Kidney epithelial cell (primary cell): Measurements from ENCODE around the gene CCDC138. TPM values are rescaled to one million over a fixed set of nuclear protein-coding genes. Genes with fewer than 3 reads are reported as not detected.

Source experiments
- DNase-seq: peaks from one replicate; pipeline ENCODE4 v3.0.0-alpha.2; 2010; ENCODE audit warnings: low read depth
- H3K27me3 ChIP-seq: 2 replicates; pipeline ENCODE4 v1.6.0; 2011; ENCODE audit warnings: low read length; ENCODE audit not compliant: control insufficient read depth, insufficient read depth
- H3K36me3 ChIP-seq: 2 replicates; pipeline ENCODE4 v1.5.1; 2011; ENCODE audit warnings: low read length; ENCODE audit not compliant: control insufficient read depth, insufficient read depth
- H3K4me3 ChIP-seq: 2 replicates; pipeline ENCODE4 v1.5.1; 2011; ENCODE audit warnings: low read depth, mild to moderate bottlenecking, control low read depth, low read length
- total RNA-seq: library from RNA; depleted of rRNA; stranded (reverse); fragments of >200 nt; gene quantifications from 2 replicates; pipeline ENCODE4 v1.2.3, GENCODE V29; 2015
- TF ChIP-seq, protein P1 (sequence below): IDR thresholded peaks from 2 replicates; pipeline ENCODE4 v1.5.1; 2011; ENCODE audit warnings: mild to moderate bottlenecking, moderate library complexity, low read length, control low read depth, inconsistent platforms; ENCODE audit not compliant: insufficient read depth, poor library complexity, severe bottlenecking

CCDC138 gene
- total RNA-seq, 1 donor from 2014 or later = 3.7 TPM

DNA sequence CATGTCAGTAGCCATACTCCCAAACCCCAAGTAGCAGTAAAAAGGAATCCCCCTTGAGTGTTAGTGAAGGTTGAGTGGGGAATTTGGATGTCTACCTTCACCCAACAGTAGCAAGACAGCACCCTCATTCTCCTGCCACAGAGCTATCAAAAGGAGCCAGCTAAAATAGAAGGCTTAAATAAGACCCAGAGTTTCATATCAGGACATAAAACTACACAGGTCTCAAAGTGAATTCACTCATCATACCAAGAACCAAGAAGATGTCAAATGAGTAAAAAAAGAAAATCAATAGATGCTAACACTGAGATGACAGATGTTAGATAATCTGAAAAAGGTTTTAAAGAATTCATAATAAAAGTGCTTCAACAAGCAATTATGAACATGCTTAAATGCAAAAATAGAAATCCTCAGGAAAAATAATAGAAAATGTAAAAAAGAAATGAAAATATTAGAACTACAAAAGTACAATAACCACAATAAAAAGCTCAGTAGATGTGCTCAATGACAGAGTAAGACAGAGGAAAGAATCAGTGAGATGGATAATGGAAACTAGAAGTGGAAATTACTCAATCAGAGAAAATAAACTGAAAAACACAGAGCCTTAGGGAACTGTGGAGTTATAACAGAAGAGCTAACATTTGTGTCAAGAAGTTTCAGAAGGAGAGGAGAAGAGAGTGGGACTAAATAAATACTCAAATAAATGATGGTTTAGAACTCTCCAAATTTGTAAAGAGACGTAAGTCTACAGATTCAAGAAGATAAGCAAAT, 111.9 kb downstream of the CCDC138 start:
- no peaks in the 10 kb centered on the region for H3K36me3 ChIP-seq
- no peak overlapping the region for H3K4me3 ChIP-seq
- H3K27me3 ChIP-seq = no peaks in the 10 kb centered on the region
- TF ChIP-seq, protein P1, sequence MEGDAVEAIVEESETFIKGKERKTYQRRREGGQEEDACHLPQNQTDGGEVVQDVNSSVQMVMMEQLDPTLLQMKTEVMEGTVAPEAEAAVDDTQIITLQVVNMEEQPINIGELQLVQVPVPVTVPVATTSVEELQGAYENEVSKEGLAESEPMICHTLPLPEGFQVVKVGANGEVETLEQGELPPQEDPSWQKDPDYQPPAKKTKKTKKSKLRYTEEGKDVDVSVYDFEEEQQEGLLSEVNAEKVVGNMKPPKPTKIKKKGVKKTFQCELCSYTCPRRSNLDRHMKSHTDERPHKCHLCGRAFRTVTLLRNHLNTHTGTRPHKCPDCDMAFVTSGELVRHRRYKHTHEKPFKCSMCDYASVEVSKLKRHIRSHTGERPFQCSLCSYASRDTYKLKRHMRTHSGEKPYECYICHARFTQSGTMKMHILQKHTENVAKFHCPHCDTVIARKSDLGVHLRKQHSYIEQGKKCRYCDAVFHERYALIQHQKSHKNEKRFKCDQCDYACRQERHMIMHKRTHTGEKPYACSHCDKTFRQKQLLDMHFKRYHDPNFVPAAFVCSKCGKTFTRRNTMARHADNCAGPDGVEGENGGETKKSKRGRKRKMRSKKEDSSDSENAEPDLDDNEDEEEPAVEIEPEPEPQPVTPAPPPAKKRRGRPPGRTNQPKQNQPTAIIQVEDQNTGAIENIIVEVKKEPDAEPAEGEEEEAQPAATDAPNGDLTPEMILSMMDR = no peak
- DNase-seq = no peak

DNA sequence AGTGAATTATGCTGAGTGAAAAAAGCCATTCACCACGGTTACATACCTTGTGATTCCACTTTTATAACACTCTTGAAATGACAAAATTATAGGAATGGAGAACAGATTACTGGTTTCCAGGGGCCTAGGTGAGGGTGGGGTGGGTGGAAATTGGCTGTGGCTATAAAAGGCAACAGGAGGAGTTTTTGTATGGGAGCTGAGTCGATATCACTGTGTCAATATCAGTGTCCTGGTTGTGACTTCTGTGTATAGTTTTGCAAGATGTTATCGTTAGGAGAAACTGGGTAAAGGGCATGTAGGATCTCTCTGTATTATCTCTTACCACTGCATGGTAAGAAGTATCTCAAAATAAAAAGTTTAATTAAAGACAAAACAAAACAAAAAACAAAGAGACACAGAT, 118.1 kb downstream of the CCDC138 start:
- TF ChIP-seq, protein P1 = no peak
- Histone ChIP-seq H3K27me3 (no peaks in the 10 kb centered on the region), H3K36me3 (no peaks in the 10 kb centered on the region), H3K4me3 (no peak overlapping the region)
- DNase-seq = no peak

DNA sequence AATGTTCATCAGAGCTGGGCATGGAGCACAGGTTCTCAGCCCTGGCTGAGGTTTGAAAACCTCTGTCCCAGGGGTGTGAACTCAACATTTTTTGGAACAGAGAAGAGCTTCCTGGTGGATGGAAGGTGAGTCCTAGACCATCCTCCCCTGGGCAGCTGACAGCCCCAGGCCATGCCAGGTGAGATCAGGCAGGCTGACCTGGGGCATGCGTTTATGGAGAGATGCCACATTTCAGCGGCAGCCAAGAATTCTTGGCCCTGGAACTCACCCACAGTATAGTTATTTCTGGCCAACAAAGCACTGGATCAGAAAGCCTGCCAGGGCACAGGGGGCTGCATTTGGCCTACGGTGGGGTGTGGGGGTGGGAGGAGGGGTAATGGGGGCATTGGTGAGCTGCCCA, 118.6 kb downstream of the CCDC138 start:
- no peak for DNase-seq
- no peaks in the 10 kb centered on the region for H3K27me3 ChIP-seq
- H3K36me3 ChIP-seq = no peaks in the 10 kb centered on the region
- H3K4me3 ChIP-seq = no peak overlapping the region
- TF ChIP-seq, protein P1 = no peak

DNA sequence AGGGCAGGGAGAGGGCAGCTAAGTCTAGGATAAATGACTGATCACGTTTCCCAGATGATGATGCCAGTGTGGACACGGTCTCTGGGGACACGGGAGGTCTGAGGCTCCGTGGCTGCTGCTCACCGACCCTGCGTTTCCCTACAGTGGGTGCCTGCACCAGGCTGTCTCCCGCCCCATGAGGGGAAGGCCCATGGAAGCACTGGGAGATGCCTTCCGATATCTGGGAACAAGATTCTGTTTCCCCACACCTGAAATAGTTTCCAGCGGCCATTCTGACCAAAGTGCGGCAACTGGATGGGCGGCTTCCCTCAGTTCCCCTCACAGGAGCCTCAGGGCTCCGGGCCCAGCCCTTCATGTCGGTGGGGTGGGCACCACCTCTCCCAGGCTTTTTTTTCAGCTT, 119.3 kb downstream of the CCDC138 start:
- Histone ChIP-seq H3K4me3 (no peak overlapping the region), H3K36me3 (no peaks in the 10 kb centered on the region), H3K27me3 (peaks cover 1% of the 10 kb centered on the region)
- no peak for DNase-seq
- TF ChIP-seq, protein P1 = no peak

DNA sequence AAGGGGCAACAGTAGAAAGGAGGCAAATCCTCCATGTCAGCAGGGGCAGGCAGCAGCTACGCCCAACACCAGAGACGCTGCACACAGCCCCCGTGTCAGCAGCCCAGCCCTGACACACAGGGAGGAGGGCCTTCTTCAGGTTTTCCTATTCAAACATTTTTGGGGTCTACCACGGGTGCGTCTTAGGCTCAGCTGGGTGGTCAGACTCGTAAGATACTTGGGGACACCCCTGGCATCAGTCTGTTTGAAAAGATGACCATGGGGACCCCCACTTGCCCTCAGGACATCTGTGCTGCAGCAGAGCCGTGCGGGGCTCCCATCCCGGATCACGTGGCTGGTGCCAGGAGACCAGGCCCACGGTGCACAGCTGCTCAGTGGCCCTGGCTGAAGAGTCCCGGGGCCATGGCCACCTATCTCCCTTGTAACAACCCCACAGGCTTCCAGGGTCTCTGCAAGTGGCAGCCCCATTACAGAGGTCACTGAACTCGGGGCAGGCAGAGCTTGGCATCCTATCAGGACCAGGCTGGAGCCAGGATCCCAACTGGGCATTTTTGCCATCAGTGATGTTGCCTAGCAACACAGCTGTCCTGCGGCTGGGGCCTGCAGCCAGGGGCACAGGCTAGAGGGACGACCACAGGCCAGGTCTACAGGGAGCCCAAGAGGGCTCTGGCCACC, 120.0 kb downstream of the CCDC138 start:
- TF ChIP-seq, protein P1 = no peak
- Histone ChIP-seq H3K36me3 (no peaks in the 10 kb centered on the region), H3K4me3 (no peak overlapping the region), H3K27me3 (peaks cover 2% of the 10 kb centered on the region)
- no peak for DNase-seq
